ENCODE measurements around the gene FOXP4.

Gene FOXP4

GRCh38 chr6:41512146-41512701, 34.0 kb upstream of the FOXP4 start:
- Histone ChIP-seq H3K9me3 (ENCODE audit: severe bottlenecking) (no peaks in the 10 kb centered on the region), H3K4me1 (ENCODE audit: insufficient read depth, poor library complexity, severe bottlenecking) (no peaks in the 10 kb centered on the region), H3K27ac (ENCODE audit: poor library complexity, severe bottlenecking) (no peak overlapping the region), H3K27me3 (ENCODE audit: insufficient read depth, poor library complexity, severe bottlenecking) (no peaks in the 10 kb centered on the region), H3K36me3 (ENCODE audit: low read depth) (no peaks in the 10 kb centered on the region), H3K4me3 (ENCODE audit: severe bottlenecking) (no peak overlapping the region)
- TF ChIP-seq CTCF (IDR thresholded peaks at IDR 0.05; ENCODE audit: poor library complexity, severe bottlenecking): no peak
- ATAC-seq (ENCODE audit: low read depth) (no peak), DNase-seq (ENCODE audit: low spot score) (no peak)

- no peak overlapping the region for H3K27ac ChIP-seq (ENCODE audit: poor library complexity, severe bottlenecking)
- no peak for ATAC-seq (ENCODE audit: low read depth)
- TF ChIP-seq CTCF (IDR thresholded peaks at IDR 0.05; ENCODE audit: poor library complexity, severe bottlenecking): no peak
Measured at GRCh38 chr6:41515995-41516394, 30.2 kb upstream of the FOXP4 start.

GRCh38 chr6:41518118-41518517, 28.1 kb upstream of the FOXP4 start:
- TF ChIP-seq CTCF (IDR thresholded peaks at IDR 0.05; ENCODE audit: poor library complexity, severe bottlenecking): no peak
- H3K27me3 ChIP-seq (ENCODE audit: insufficient read depth, poor library complexity, severe bottlenecking): no peaks in the 10 kb centered on the region
- ATAC-seq (ENCODE audit: low read depth) (peak; percentile 67; the same call in 2 of the 3 replicates), DNase-seq (ENCODE audit: low spot score) (no peak)
- H3K27ac ChIP-seq (ENCODE audit: poor library complexity, severe bottlenecking): no peak overlapping the region
- H3K4me1 ChIP-seq (ENCODE audit: insufficient read depth, poor library complexity, severe bottlenecking): peaks cover 6% of the 10 kb centered on the region
- H3K9me3 ChIP-seq (ENCODE audit: severe bottlenecking): no peaks in the 10 kb centered on the region
- H3K4me3 ChIP-seq (ENCODE audit: severe bottlenecking): no peak overlapping the region
- no peaks in the 10 kb centered on the region for H3K36me3 ChIP-seq (ENCODE audit: low read depth)

More at GRCh38 chr6:41515995-41516394, 30.2 kb upstream of the FOXP4 start:
- Histone ChIP-seq H3K4me1 (ENCODE audit: insufficient read depth, poor library complexity, severe bottlenecking) (peaks cover 6% of the 10 kb centered on the region), H3K9me3 (ENCODE audit: severe bottlenecking) (no peaks in the 10 kb centered on the region), H3K27me3 (ENCODE audit: insufficient read depth, poor library complexity, severe bottlenecking) (no peaks in the 10 kb centered on the region), H3K4me3 (ENCODE audit: severe bottlenecking) (no peak overlapping the region), H3K36me3 (ENCODE audit: low read depth) (no peaks in the 10 kb centered on the region)
- no peak for DNase-seq (ENCODE audit: low spot score)

- H3K4me1 ChIP-seq (ENCODE audit: insufficient read depth, poor library complexity, severe bottlenecking): peaks cover 6% of the 10 kb centered on the region
- DNase-seq (ENCODE audit: low spot score) (no peak), ATAC-seq (ENCODE audit: low read depth) (no peak)
- H3K27me3 ChIP-seq (ENCODE audit: insufficient read depth, poor library complexity, severe bottlenecking): no peaks in the 10 kb centered on the region
- no peak for TF ChIP-seq CTCF (IDR thresholded peaks at IDR 0.05; ENCODE audit: poor library complexity, severe bottlenecking)
- H3K4me3 ChIP-seq (ENCODE audit: severe bottlenecking): no peak overlapping the region
- no peaks in the 10 kb centered on the region for H3K9me3 ChIP-seq (ENCODE audit: severe bottlenecking)
- no peak overlapping the region for H3K27ac ChIP-seq (ENCODE audit: poor library complexity, severe bottlenecking)
- H3K36me3 ChIP-seq (ENCODE audit: low read depth): no peaks in the 10 kb centered on the region
Measured at GRCh38 chr6:41519305-41519744, 26.9 kb upstream of the FOXP4 start.

Measured in RWPE2 (cell line).